ENCODE data around the gene FNDC1.

GRCh38 chr6:159220093-159220492 is 50.9 kb downstream of the FNDC1 start:
- TF ChIP-seq CTCF (IDR thresholded peaks at IDR 0.05) (no peak), EZH2 (IDR thresholded peaks at IDR 0.05) (no peak), EZH2phosphoT487 (IDR thresholded peaks at IDR 0.05) (no peak)

Data from neural progenitor cell (in vitro differentiated cells).